ENCODE results near the gene NEU3.

GRCh38 chr11:74992852-74993251 is 4.1 kb downstream of the NEU3 start:
- TF ChIP-seq CTCF (IDR thresholded peaks at IDR 0.05 in 4 of 5, conservative IDR thresholded peaks at IDR 0.05 in 1 of 5) (no peak), POLR2A (IDR thresholded peaks at IDR 0.05) (no peak)
